ENCODE measurements around the gene HEXA.
A peak's percentile ranks its signal among the peaks of the same experiment; 100 is the strongest.

The HEXA gene

DNA sequence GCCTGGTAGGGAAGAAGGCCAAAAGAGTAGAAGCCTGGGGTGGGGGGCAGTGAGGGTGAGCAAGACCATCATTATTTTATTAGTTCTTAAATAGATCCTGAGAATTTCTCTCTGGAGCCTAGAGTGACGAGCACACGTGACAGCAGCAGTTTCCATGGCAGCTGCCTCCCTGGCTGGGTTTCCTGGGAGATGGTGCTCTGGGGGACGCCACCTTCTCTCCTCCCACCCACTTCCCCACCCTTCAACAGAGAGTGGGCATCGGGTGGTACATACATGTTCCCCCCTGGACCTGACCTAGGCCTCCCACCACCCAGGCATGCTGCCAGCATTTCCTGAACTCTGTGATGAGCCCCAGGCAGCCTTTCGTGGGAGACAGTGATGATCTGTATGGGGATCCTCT, 68.8 kb downstream of the HEXA start:
- TF ChIP-seq, protein P1, sequence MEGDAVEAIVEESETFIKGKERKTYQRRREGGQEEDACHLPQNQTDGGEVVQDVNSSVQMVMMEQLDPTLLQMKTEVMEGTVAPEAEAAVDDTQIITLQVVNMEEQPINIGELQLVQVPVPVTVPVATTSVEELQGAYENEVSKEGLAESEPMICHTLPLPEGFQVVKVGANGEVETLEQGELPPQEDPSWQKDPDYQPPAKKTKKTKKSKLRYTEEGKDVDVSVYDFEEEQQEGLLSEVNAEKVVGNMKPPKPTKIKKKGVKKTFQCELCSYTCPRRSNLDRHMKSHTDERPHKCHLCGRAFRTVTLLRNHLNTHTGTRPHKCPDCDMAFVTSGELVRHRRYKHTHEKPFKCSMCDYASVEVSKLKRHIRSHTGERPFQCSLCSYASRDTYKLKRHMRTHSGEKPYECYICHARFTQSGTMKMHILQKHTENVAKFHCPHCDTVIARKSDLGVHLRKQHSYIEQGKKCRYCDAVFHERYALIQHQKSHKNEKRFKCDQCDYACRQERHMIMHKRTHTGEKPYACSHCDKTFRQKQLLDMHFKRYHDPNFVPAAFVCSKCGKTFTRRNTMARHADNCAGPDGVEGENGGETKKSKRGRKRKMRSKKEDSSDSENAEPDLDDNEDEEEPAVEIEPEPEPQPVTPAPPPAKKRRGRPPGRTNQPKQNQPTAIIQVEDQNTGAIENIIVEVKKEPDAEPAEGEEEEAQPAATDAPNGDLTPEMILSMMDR (IDR thresholded peaks at IDR 0.05; ENCODE audit: low read depth, low read length, missing control alignments): no peak
- DNase-seq: no peak
- Histone ChIP-seq H3K36me3 (replicated peaks) (no peaks in the 10 kb centered on the region), H3K4me3 (ENCODE audit: low read depth, low read length) (no peak overlapping the region), H3K27me3 (replicated peaks) (no peaks in the 10 kb centered on the region), H3K27ac (no peak overlapping the region)
- in situ Hi-C loops (cut with HindIII; ENCODE audit: low pct_ligation_motif_present, low sequenced_read_pairs): no loop called here

DNA sequence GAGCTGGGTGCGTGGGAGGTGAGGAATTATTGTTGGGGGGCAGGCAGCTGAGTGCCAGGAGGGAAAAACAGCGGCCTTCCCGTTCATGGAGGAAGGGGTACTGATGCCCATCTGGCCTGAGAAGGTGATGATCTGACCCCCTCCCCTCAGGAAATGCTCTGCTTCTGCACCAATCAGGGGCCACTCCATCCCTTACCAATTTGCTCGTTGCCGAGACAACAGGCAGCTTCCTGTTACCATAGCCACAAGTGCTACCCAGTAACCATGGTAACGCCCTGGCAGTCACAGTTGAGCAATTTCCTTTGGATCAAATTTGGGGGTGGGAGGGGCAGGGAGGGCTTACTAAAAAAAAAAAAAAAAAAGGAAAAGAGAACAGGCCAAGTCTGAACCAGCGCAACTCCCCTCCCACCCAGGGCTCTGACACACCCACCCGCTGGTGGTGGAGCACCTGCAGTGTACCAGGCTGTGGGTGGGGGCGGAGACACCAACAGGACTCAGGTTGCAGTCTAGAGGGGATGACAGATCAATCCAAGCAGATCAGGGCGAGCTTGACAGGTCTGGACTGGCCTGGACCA, 69.5 kb downstream of the HEXA start:
- peak; percentile 12 for DNase-seq

DNA sequence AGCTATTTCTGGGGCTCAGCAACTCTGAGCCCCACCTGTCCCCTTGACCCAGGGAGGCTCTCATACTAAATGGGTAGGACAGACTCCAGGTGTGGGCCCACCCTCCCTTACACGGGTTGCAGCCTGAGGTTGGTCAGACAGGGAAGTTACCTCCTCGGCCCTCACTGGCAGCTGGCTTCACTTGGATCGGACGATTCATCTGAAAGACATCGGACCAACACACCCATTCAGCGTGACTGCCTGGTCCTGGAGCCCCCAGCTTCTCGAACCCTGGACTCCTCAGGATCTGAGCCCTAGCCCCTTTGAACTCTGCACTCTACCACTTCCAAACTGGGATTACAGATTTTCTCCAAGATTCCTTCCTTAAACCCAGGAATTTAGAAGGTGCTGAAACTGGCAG, 71.2 kb downstream of the HEXA start:
- Histone ChIP-seq H3K36me3 (replicated peaks) (no peaks in the 10 kb centered on the region), H3K27me3 (replicated peaks) (no peaks in the 10 kb centered on the region), H3K4me3 (ENCODE audit: low read depth, low read length) (no peak overlapping the region), H3K27ac (no peak overlapping the region)
- TF ChIP-seq, protein P1 (IDR thresholded peaks at IDR 0.05; ENCODE audit: low read depth, low read length, missing control alignments): no peak
- no peak for DNase-seq
- in situ Hi-C loops (cut with HindIII; ENCODE audit: low pct_ligation_motif_present, low sequenced_read_pairs): no loop called here

More for the DNA sequence above, 69.5 kb downstream of the HEXA start:
- Histone ChIP-seq H3K27me3 (replicated peaks) (no peaks in the 10 kb centered on the region), H3K27ac (no peak overlapping the region), H3K36me3 (replicated peaks) (no peaks in the 10 kb centered on the region), H3K4me3 (ENCODE audit: low read depth, low read length) (no peak overlapping the region)
- TF ChIP-seq, protein P1 (IDR thresholded peaks at IDR 0.05; ENCODE audit: low read depth, low read length, missing control alignments): no peak
- in situ Hi-C loops (cut with HindIII; ENCODE audit: low pct_ligation_motif_present, low sequenced_read_pairs): no loop called here

DNA sequence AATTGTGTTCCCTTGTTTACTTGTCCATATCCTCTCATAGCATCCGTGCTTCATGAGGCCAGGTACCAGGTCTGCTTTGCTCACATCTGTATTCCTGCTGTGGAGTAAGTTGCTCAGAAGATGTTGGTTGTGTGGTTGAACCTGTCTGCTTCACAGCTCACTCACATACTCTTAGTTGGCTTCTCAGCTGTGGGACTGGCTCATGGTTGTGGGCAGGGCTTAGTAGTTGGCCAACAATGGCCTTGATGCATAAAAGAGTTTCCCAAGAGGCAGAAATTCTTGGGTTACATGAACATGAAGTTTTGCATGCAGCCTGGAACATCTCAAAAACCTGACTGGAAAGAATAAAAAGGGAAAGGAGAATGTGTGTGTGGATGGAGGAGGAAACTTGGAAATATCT, 72.9 kb downstream of the HEXA start:
- DNase-seq: no peak
- TF ChIP-seq, protein P1 (IDR thresholded peaks at IDR 0.05; ENCODE audit: low read depth, low read length, missing control alignments): no peak
- Histone ChIP-seq H3K27me3 (replicated peaks) (no peaks in the 10 kb centered on the region), H3K27ac (no peak overlapping the region), H3K4me3 (ENCODE audit: low read depth, low read length) (no peak overlapping the region), H3K36me3 (replicated peaks) (no peaks in the 10 kb centered on the region)
- in situ Hi-C loops (cut with HindIII; ENCODE audit: low pct_ligation_motif_present, low sequenced_read_pairs): no loop called here

Measured in brain microvascular endothelial cell (primary cell).